Naive thymus-derived CD4-positive, alpha-beta T cell (primary cell): ENCODE data around the gene KBTBD3. TPM values are rescaled to one million over a fixed set of nuclear protein-coding genes. Genes with fewer than 3 reads are reported as not detected.

ENCODE experiments used
- ATAC-seq: fragments of 150-1000 bp; cut with Tn5 transposase; 2 replicates; pipeline ENCODE4 v1.10.0; 2021; ENCODE audit warnings: mild to moderate bottlenecking, moderate library complexity
- CTCF ChIA-PET: fragments of 350-600 bp; sonication (Branson Sonifier 250); formaldehyde crosslinking; loops from one replicate; lab custom pipeline; 2021; ENCODE audit warnings: antibody characterized with exemption; lab: Charles Lee
- POLR2A ChIA-PET: fragments of 350-600 bp; sonication (Branson Sonifier 250); formaldehyde crosslinking; loops from one replicate; lab custom pipeline; 2021; ENCODE audit warnings: antibody characterized with exemption, inconsistent platforms; lab: Charles Lee
- DNase-seq, 9 donors: peaks; one replicate each; pipeline versions ENCODE4 v3.0.0 to v3.0.0-alpha.2; 2020 to 2022; ENCODE audit warnings: mixed read lengths in 1 of 9
- H3K27ac ChIP-seq: one replicate; pipeline ENCODE4 v1.7.0; 2013; ENCODE audit warnings: mild to moderate bottlenecking, low read depth, low read length, moderate library complexity
- H3K27me3 ChIP-seq, 2 donors: one replicate each; pipeline ENCODE4 v1.7.0; 2013; ENCODE audit warnings: low read length in 2 of 2, mild to moderate bottlenecking in 2 of 2, moderate library complexity in 2 of 2; ENCODE audit not compliant: control insufficient read depth in 2 of 2, insufficient read depth in 2 of 2
- H3K36me3 ChIP-seq, 3 experiments: 1 replicate in 2 of 3; 2 replicates in 1 of 3; pipeline ENCODE4 v1.7.0; 2013; ENCODE audit warnings: low read length in 3 of 3, mild to moderate bottlenecking in 3 of 3, moderate library complexity in 1 of 3; ENCODE audit not compliant: insufficient read depth in 3 of 3, control insufficient read depth in 2 of 3
- H3K4me1 ChIP-seq, 2 donors: one replicate each; pipeline ENCODE4 v1.7.0; 2013; ENCODE audit warnings: low read length in 2 of 2, mild to moderate bottlenecking in 2 of 2, moderate library complexity in 1 of 2; ENCODE audit not compliant: control insufficient read depth in 2 of 2, insufficient read depth in 2 of 2
- H3K4me3 ChIP-seq: 2 replicates; pipeline ENCODE4 v1.7.0; 2013; ENCODE audit warnings: mild to moderate bottlenecking, low read length
- H3K9me3 ChIP-seq, 3 experiments: 1 replicate in 2 of 3; 2 replicates in 1 of 3; pipeline ENCODE4 v1.7.0; 2013; ENCODE audit warnings: low read length in 3 of 3; ENCODE audit not compliant: control insufficient read depth in 2 of 3
- H3K27ac Mint-ChIP-seq, 9 donors: one replicate each; pipeline ENCODE4 v1.8.0; 2020 to 2022; ENCODE audit warnings: mixed read lengths in 9 of 9, mild to moderate bottlenecking in 8 of 9, moderate library complexity in 5 of 9, inconsistent platforms in 2 of 9
- H3K27me3 Mint-ChIP-seq, 5 donors: one replicate each; pipeline ENCODE4 v1.8.0; 2021 to 2022; ENCODE audit warnings: mixed read lengths in 5 of 5, mild to moderate bottlenecking in 1 of 5
- H3K36me3 Mint-ChIP-seq, 5 donors: one replicate each; pipeline ENCODE4 v1.8.0; 2020 to 2022; ENCODE audit warnings: mixed read lengths in 5 of 5, mild to moderate bottlenecking in 3 of 5, inconsistent platforms in 1 of 5
- H3K4me1 Mint-ChIP-seq, 7 donors: one replicate each; pipeline ENCODE4 v1.8.0; 2020 to 2022; ENCODE audit warnings: mixed read lengths in 7 of 7, mild to moderate bottlenecking in 3 of 7, inconsistent platforms in 1 of 7
- H3K4me3 Mint-ChIP-seq, 10 donors: one replicate each; pipeline ENCODE4 v1.8.0; 2020 to 2022; ENCODE audit warnings: mild to moderate bottlenecking in 10 of 10, mixed read lengths in 10 of 10, moderate library complexity in 6 of 10, inconsistent platforms in 2 of 10
- H3K9me3 Mint-ChIP-seq, 11 donors: one replicate each; pipeline ENCODE4 v1.8.0; 2020 to 2022; ENCODE audit warnings: mixed read lengths in 11 of 11, mild to moderate bottlenecking in 4 of 11, inconsistent platforms in 1 of 11, moderate library complexity in 1 of 11
- intact Hi-C, 2 donors: fragments of 100-400 bp; cut with micrococcal nuclease; formaldehyde crosslinking; loops; one replicate each; pipeline ENCODE4 v1.15.1; 2023
- polyA plus RNA-seq, 2 donors: library from polyadenylated mRNA; unstranded; fragments of 300-500 nt; fragmentation: Illumina TruSeq; gene quantifications; one replicate each; pipeline ENCODE4 v1.2.3, GENCODE V29; 2021
- total RNA-seq, 6 experiments: library from RNA in 5 of 6; stranded (reverse) in 5 of 6; gene quantifications; 1 replicate in 5 of 6; 2 replicates in 1 of 6; pipeline ENCODE4 v1.2.3 and lab custom pipeline; 2021 to 2026

KBTBD3 gene
- total and polyA plus RNA-seq, 7 experiments from 2014 or later: 3.4 to 16.6 (median 6.7) TPM

DNA sequence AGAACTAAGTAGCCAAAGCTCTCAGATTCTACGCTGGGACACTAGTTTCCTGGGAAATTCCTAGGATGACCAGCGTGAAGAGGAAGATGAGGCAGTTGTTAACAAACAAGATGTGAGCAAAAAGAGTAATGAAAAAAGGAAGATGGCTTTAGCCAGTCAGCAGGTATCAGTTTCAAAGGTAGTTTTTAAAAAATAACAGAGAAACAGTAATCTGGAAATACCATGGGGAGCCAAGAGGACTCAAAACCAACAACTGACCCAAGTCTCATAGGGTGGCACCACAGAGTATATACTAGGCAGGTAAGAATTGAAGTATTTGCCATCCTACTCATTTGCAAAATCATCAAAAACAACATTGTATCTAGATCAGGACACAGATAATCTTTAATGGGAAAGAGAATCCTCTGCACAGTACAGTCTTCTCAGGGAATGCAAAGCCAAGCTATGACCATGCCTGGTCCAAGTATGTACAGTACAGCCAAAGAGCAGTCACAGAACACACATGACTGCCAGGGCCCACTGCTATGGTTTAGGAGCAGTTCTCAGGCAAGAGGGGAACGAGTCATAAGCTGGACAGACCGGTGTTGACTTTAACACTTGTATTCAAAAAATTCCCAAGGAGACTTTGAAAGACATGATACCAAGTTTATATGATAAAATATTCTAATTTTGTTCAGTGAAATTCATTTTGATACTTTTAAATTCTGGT lies 75.7 kb downstream of the KBTBD3 start:
- ATAC-seq (no peak), DNase-seq (no peak)
- ChIA-PET POLR2A (no interaction called here), CTCF (no interaction called here)
- Mint-ChIP-seq H3K9me3 (peaks cover 5 to 60% (median 25%) of the 10 kb centered on the region in 11 donors), H3K27ac (no peak overlapping the region), H3K4me3 (no peak overlapping the region), H3K36me3 (peaks cover 22 to 89% (median 85%) of the 10 kb centered on the region in 5 donors), H3K27me3 (no peaks in the 10 kb centered on the region), H3K4me1 (peaks cover 0 to 46% (median 18%) of the 10 kb centered on the region in 7 donors)
- no peak overlapping the region for H3K27ac ChIP-seq
- no peaks in the 10 kb centered on the region for H3K9me3 ChIP-seq
- H3K36me3 ChIP-seq: peaks cover 0 to 11% (median 0%) of the 10 kb centered on the region in 3 experiments
- H3K27me3 ChIP-seq: no peaks in the 10 kb centered on the region
- intact Hi-C loops: no loop called here
- H3K4me3 ChIP-seq: no peak overlapping the region
- H3K4me1 ChIP-seq: no peaks in the 10 kb centered on the region

Other genes with a start within 250 kb of the KBTBD3 start
- 10 to 100 TPM in 3 of 5 experiments, 1 to 10 TPM in 2; 4.7 to 18.7 (median 15.3) TPM for gene MSANTD4, start 55.1 kb downstream of the KBTBD3 start, total RNA-seq
- 1 to 10 TPM; 3.9 to 7.8 TPM for gene MSANTD4, start 55.1 kb downstream of the KBTBD3 start, polyA plus RNA-seq
- gene AASDHPPT, start 315 bp upstream of the KBTBD3 start, total RNA-seq: 10 to 100 TPM; 17.7 to 33.7 (median 27.6) TPM
- gene AASDHPPT, start 315 bp upstream of the KBTBD3 start, polyA plus RNA-seq: 10 to 100 TPM; 39.4 to 55.9 TPM